Measurements from ENCODE around the gene ENPP4.

DNA sequence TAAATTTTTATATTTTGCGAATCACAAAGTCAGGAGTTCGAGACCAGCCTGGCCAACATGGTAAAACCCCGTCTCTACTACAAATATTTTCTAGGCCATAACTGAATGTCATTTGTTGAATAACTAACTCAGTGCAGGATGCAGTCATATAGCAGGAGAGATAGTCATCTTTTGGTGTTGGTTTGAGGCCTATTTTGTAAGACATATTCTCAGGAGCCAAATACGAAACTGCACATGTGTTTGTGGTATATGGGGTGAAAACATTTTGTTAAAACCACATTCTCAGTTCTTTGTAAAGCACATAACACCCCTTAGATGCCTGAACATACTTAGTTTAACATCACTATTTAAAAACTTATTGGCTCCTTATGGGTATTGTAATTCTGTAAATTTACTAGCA lies 45.7 kb downstream of the ENPP4 start:
- TF ChIP-seq, protein P1, sequence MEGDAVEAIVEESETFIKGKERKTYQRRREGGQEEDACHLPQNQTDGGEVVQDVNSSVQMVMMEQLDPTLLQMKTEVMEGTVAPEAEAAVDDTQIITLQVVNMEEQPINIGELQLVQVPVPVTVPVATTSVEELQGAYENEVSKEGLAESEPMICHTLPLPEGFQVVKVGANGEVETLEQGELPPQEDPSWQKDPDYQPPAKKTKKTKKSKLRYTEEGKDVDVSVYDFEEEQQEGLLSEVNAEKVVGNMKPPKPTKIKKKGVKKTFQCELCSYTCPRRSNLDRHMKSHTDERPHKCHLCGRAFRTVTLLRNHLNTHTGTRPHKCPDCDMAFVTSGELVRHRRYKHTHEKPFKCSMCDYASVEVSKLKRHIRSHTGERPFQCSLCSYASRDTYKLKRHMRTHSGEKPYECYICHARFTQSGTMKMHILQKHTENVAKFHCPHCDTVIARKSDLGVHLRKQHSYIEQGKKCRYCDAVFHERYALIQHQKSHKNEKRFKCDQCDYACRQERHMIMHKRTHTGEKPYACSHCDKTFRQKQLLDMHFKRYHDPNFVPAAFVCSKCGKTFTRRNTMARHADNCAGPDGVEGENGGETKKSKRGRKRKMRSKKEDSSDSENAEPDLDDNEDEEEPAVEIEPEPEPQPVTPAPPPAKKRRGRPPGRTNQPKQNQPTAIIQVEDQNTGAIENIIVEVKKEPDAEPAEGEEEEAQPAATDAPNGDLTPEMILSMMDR (IDR thresholded peaks at IDR 0.05), result no peak
- TF ChIP-seq POLR2AphosphoS5 (IDR thresholded peaks at IDR 0.05) (no peak), POLR2A (IDR thresholded peaks at IDR 0.05) (no peak)
